ENCODE measurements around the gene USP3.

The USP3 gene

GRCh38 chr15:63633312-63633711 lies 128.9 kb downstream of the USP3 start:
- ATAC-seq (ENCODE audit: low read depth) (no peak), DNase-seq (ENCODE audit: low spot score in 2 of 2) (no peak)
- peaks cover 7% of the 10 kb centered on the region for H3K4me1 Mint-ChIP-seq
- no peak overlapping the region for H3K27ac Mint-ChIP-seq
- H3K9me3 Mint-ChIP-seq = no peaks in the 10 kb centered on the region
- H3K27me3 Mint-ChIP-seq = no peaks in the 10 kb centered on the region
- H3K36me3 Mint-ChIP-seq = peaks cover 36% of the 10 kb centered on the region
- H3K4me3 Mint-ChIP-seq = no peak overlapping the region

- Mint-ChIP-seq H3K9me3 (no peaks in the 10 kb centered on the region), H3K4me1 (peaks cover 7% of the 10 kb centered on the region), H3K27me3 (no peaks in the 10 kb centered on the region), H3K27ac (no peak overlapping the region), H3K4me3 (no peak overlapping the region), H3K36me3 (peaks cover 39% of the 10 kb centered on the region)
- no peak for ATAC-seq (ENCODE audit: low read depth)
- no peak for DNase-seq (ENCODE audit: low spot score in 2 of 2)
These were observed 129.8 kb downstream of the USP3 start for GRCh38 chr15:63634154-63634553.

GRCh38 chr15:63636518-63637061 lies 132.2 kb downstream of the USP3 start:
- peaks cover 7% of the 10 kb centered on the region for H3K4me1 Mint-ChIP-seq
- no peak for ATAC-seq (ENCODE audit: low read depth)

GRCh38 chr15:63638839-63639238 lies 134.4 kb downstream of the USP3 start:
- Mint-ChIP-seq H3K4me3 (no peak overlapping the region), H3K36me3 (peaks cover 23% of the 10 kb centered on the region), H3K27ac (no peak overlapping the region), H3K9me3 (no peaks in the 10 kb centered on the region), H3K27me3 (no peaks in the 10 kb centered on the region), H3K4me1 (no peaks in the 10 kb centered on the region)
- no peak for ATAC-seq (ENCODE audit: low read depth)
- DNase-seq (ENCODE audit: low spot score in 2 of 2) = no peak

More at GRCh38 chr15:63636518-63637061, 132.2 kb downstream of the USP3 start:
- H3K36me3 Mint-ChIP-seq = peaks cover 34% of the 10 kb centered on the region
- no peak overlapping the region for H3K27ac Mint-ChIP-seq
- no peak overlapping the region for H3K4me3 Mint-ChIP-seq
- no peak for DNase-seq (ENCODE audit: low spot score in 2 of 2)
- no peaks in the 10 kb centered on the region for H3K9me3 Mint-ChIP-seq
- H3K27me3 Mint-ChIP-seq = no peaks in the 10 kb centered on the region

GRCh38 chr15:63640146-63640545 lies 135.8 kb downstream of the USP3 start:
- Mint-ChIP-seq H3K4me3 (no peak overlapping the region), H3K9me3 (no peaks in the 10 kb centered on the region), H3K36me3 (peaks cover 28% of the 10 kb centered on the region), H3K4me1 (no peaks in the 10 kb centered on the region), H3K27me3 (no peaks in the 10 kb centered on the region), H3K27ac (no peak overlapping the region)
- DNase-seq (ENCODE audit: low spot score in 2 of 2) (no peak), ATAC-seq (ENCODE audit: low read depth) (no peak)

All from memory B cell (primary cell).